Activated CD8-positive, alpha-beta memory T cell treated with anti-CD3 and anti-CD28 coated beads, Interleukin-2, amount 10 ng/mL, durations not matched to agents 7 days and 5 days (primary cell): ENCODE results near the gene SLC35B1. TPM values are rescaled to one million over a fixed set of nuclear protein-coding genes. Genes with fewer than 3 reads are reported as not detected.

ENCODE experiments used
- ATAC-seq: fragments of 150-1000 bp; cut with Tn5 transposase; one replicate; pipeline ENCODE4 v1.10.0; 2021; ENCODE audit warnings: moderate library complexity
- CTCF ChIA-PET: fragments of 350-600 bp; sonication (Branson Sonifier 250); formaldehyde crosslinking; loops from one replicate; lab custom pipeline; 2021; ENCODE audit warnings: antibody characterized with exemption; lab: Charles Lee
- DNase-seq: peaks from one replicate; pipeline ENCODE4 v3.0.0-alpha.2; 2020
- H3K27ac Mint-ChIP-seq: one replicate; pipeline ENCODE4 v1.8.0; 2021; ENCODE audit warnings: mild to moderate bottlenecking, mixed read lengths
- H3K27me3 Mint-ChIP-seq: one replicate; pipeline ENCODE4 v1.8.0; 2021; ENCODE audit warnings: mixed read lengths
- H3K36me3 Mint-ChIP-seq: one replicate; pipeline ENCODE4 v1.8.0; 2021; ENCODE audit warnings: mild to moderate bottlenecking, mixed read lengths
- H3K4me1 Mint-ChIP-seq: one replicate; pipeline ENCODE4 v1.8.0; 2021; ENCODE audit warnings: mixed read lengths
- H3K4me3 Mint-ChIP-seq: one replicate; pipeline ENCODE4 v1.8.0; 2021; ENCODE audit warnings: mild to moderate bottlenecking, moderate library complexity, mixed read lengths
- H3K9me3 Mint-ChIP-seq: one replicate; pipeline ENCODE4 v1.8.0; 2022; ENCODE audit warnings: low read depth, mixed read lengths
- total RNA-seq, 2 experiments: library from RNA; stranded (reverse); gene quantifications; one replicate each; pipeline ENCODE4 v1.2.3, GENCODE V29; 2021

The SLC35B1 gene
- total RNA-seq, 2 experiments from 2014 or later: 47.3 to 78.1 TPM

- H3K9me3 Mint-ChIP-seq: no peaks in the 10 kb centered on the region
- ATAC-seq (no peak), DNase-seq (no peak)
- peak overlapping the region; percentile 96 for H3K27ac Mint-ChIP-seq
- peaks cover 30% of the 10 kb centered on the region for H3K36me3 Mint-ChIP-seq
- CTCF ChIA-PET: interaction anchor here (0.9 to 33.6 kb wide), 24 partner anchors 9 to 387 kb away, joined by 3 to 734 read pairs (median 8); partner anchors contain the start of genes FAM117A, KAT7 and NXPH3
- H3K4me3 Mint-ChIP-seq: peak overlapping the region; percentile 89
- no peaks in the 10 kb centered on the region for H3K27me3 Mint-ChIP-seq
- peaks cover 45% of the 10 kb centered on the region for H3K4me1 Mint-ChIP-seq
Observed at GRCh38 chr17:49707246-49707607, 537 bp downstream of the SLC35B1 start.

GRCh38 chr17:49705254-49705653, 2.5 kb downstream of the SLC35B1 start:
- peaks cover 45% of the 10 kb centered on the region for H3K4me1 Mint-ChIP-seq

GRCh38 chr17:49703557-49704277, 4.0 kb downstream of the SLC35B1 start:
- peaks cover 33% of the 10 kb centered on the region for H3K36me3 Mint-ChIP-seq
- peaks cover 37% of the 10 kb centered on the region for H3K4me1 Mint-ChIP-seq
- no peak for ATAC-seq
- no peaks in the 10 kb centered on the region for H3K9me3 Mint-ChIP-seq
- CTCF ChIA-PET: interaction anchor here (0.9 to 33.6 kb wide), 9 partner anchors 8 to 295 kb away, joined by 3 to 734 read pairs (median 5); partner anchors contain the start of genes KAT7 and NXPH3
- no peak overlapping the region for H3K4me3 Mint-ChIP-seq
- no peaks in the 10 kb centered on the region for H3K27me3 Mint-ChIP-seq
- peak overlapping the region; percentile 56 for H3K27ac Mint-ChIP-seq
- DNase-seq: no peak

More at GRCh38 chr17:49705254-49705653, 2.5 kb downstream of the SLC35B1 start:
- Mint-ChIP-seq H3K27ac (peak overlapping the region; percentile 50), H3K9me3 (no peaks in the 10 kb centered on the region), H3K36me3 (peaks cover 33% of the 10 kb centered on the region), H3K4me3 (peak overlapping the region; percentile 23), H3K27me3 (no peaks in the 10 kb centered on the region)
- DNase-seq (no peak), ATAC-seq (no peak)
- CTCF ChIA-PET: interaction anchor here (2.1 to 33.6 kb wide), 3 partner anchors 9 to 149 kb away, joined by 10 to 734 read pairs (median 24); partner anchors contain the start of gene NXPH3

GRCh38 chr17:49700960-49701359, 6.8 kb downstream of the SLC35B1 start:
- H3K27ac Mint-ChIP-seq: no peak overlapping the region
- peaks cover 33% of the 10 kb centered on the region for H3K36me3 Mint-ChIP-seq
- no peaks in the 10 kb centered on the region for H3K27me3 Mint-ChIP-seq
- H3K9me3 Mint-ChIP-seq: no peaks in the 10 kb centered on the region
- peaks cover 34% of the 10 kb centered on the region for H3K4me1 Mint-ChIP-seq
- H3K4me3 Mint-ChIP-seq: no peak overlapping the region
- ATAC-seq: no peak
- DNase-seq: no peak
- CTCF ChIA-PET: interaction anchor here (1.0 to 33.6 kb wide), 4 partner anchors 28 to 296 kb away, joined by 3 to 734 read pairs (median 6); partner anchors contain the start of gene NXPH3

- H3K27ac Mint-ChIP-seq: peak overlapping the region; percentile 1
- H3K9me3 Mint-ChIP-seq: no peaks in the 10 kb centered on the region
- H3K27me3 Mint-ChIP-seq: no peaks in the 10 kb centered on the region
- no peak overlapping the region for H3K4me3 Mint-ChIP-seq
- CTCF ChIA-PET: interaction anchor here (1.2 to 33.6 kb wide), 5 partner anchors 8 to 297 kb away, joined by 3 to 734 read pairs (median 8); partner anchors contain the start of genes NXPH3 and SLC35B1
- peaks cover 29% of the 10 kb centered on the region for H3K36me3 Mint-ChIP-seq
- peaks cover 37% of the 10 kb centered on the region for H3K4me1 Mint-ChIP-seq
- no peak for ATAC-seq
- no peak for DNase-seq
Observed at GRCh38 chr17:49699966-49700575, 7.7 kb downstream of the SLC35B1 start.

GRCh38 chr17:49698005-49698404, 9.8 kb downstream of the SLC35B1 start:
- peaks cover 14% of the 10 kb centered on the region for H3K36me3 Mint-ChIP-seq
- peaks cover 33% of the 10 kb centered on the region for H3K4me1 Mint-ChIP-seq
- ATAC-seq (no peak), DNase-seq (no peak)
- H3K27ac Mint-ChIP-seq: no peak overlapping the region
- H3K4me3 Mint-ChIP-seq: no peak overlapping the region
- no peaks in the 10 kb centered on the region for H3K9me3 Mint-ChIP-seq
- CTCF ChIA-PET: interaction anchor here (1.0 to 33.6 kb wide), 4 partner anchors 10 to 153 kb away, joined by 4 to 734 read pairs (median 30); partner anchors contain the start of genes NXPH3 and SLC35B1
- no peaks in the 10 kb centered on the region for H3K27me3 Mint-ChIP-seq

GRCh38 chr17:49696233-49696761, 11.5 kb downstream of the SLC35B1 start:
- peak overlapping the region; percentile 36 for H3K4me3 Mint-ChIP-seq

GRCh38 chr17:49695698-49696232, 12.0 kb downstream of the SLC35B1 start:
- Mint-ChIP-seq H3K27ac (peak overlapping the region; percentile 83), H3K4me3 (peak overlapping the region; percentile 36), H3K4me1 (peaks cover 33% of the 10 kb centered on the region), H3K9me3 (no peaks in the 10 kb centered on the region), H3K27me3 (no peaks in the 10 kb centered on the region), H3K36me3 (peaks cover 7% of the 10 kb centered on the region)
- ATAC-seq: peak; percentile 55
- CTCF ChIA-PET: interaction anchor here (0.7 to 33.6 kb wide), 37 partner anchors 8 to 302 kb away, joined by 3 to 734 read pairs (median 4); partner anchors contain the start of genes FAM117A, NXPH3, PHB1 and SLC35B1
- DNase-seq: no peak

More at GRCh38 chr17:49696233-49696761, 11.5 kb downstream of the SLC35B1 start:
- peak; percentile 89 for ATAC-seq
- CTCF ChIA-PET: interaction anchor here (0.7 to 33.6 kb wide), 35 partner anchors 8 to 301 kb away, joined by 3 to 734 read pairs (median 5); partner anchors contain the start of genes FAM117A, NXPH3, PHB1 and SLC35B1
- Mint-ChIP-seq H3K27ac (peak overlapping the region; percentile 83), H3K36me3 (peaks cover 10% of the 10 kb centered on the region), H3K4me1 (peaks cover 33% of the 10 kb centered on the region), H3K27me3 (no peaks in the 10 kb centered on the region), H3K9me3 (no peaks in the 10 kb centered on the region)
- DNase-seq: peak; percentile 92

- DNase-seq: peak; percentile 83
- H3K27me3 Mint-ChIP-seq: no peaks in the 10 kb centered on the region
- H3K4me1 Mint-ChIP-seq: peaks cover 33% of the 10 kb centered on the region
- H3K27ac Mint-ChIP-seq: peak overlapping the region; percentile 83
- H3K4me3 Mint-ChIP-seq: no peak overlapping the region
- CTCF ChIA-PET: interaction anchor here (0.8 to 33.6 kb wide), 25 partner anchors 9 to 303 kb away, joined by 3 to 734 read pairs (median 5); partner anchors contain the start of genes NXPH3, PHB1, SLC35B1 and SPOP
- H3K36me3 Mint-ChIP-seq: peaks cover 4% of the 10 kb centered on the region
- H3K9me3 Mint-ChIP-seq: no peaks in the 10 kb centered on the region
- ATAC-seq: peak; percentile 38
Observed at GRCh38 chr17:49694847-49695697, 12.7 kb downstream of the SLC35B1 start.

GRCh38 chr17:49692751-49693150, 15.0 kb downstream of the SLC35B1 start:
- Mint-ChIP-seq H3K36me3 (peaks cover 4% of the 10 kb centered on the region), H3K4me1 (peaks cover 41% of the 10 kb centered on the region)

GRCh38 chr17:49691677-49692191, 16.0 kb downstream of the SLC35B1 start:
- Mint-ChIP-seq H3K27ac (no peak overlapping the region), H3K4me1 (peaks cover 42% of the 10 kb centered on the region), H3K4me3 (no peak overlapping the region), H3K9me3 (no peaks in the 10 kb centered on the region), H3K27me3 (no peaks in the 10 kb centered on the region), H3K36me3 (peaks cover 4% of the 10 kb centered on the region)
- CTCF ChIA-PET: interaction anchor here (0.7 to 33.6 kb wide), 4 partner anchors 121 to 185 kb away, joined by 3 to 734 read pairs (median 5); partner anchors contain the start of gene NXPH3
- ATAC-seq (no peak), DNase-seq (no peak)

More at GRCh38 chr17:49692751-49693150, 15.0 kb downstream of the SLC35B1 start:
- CTCF ChIA-PET: interaction anchor here (1.0 to 33.6 kb wide), 2 partner anchors 11 to 122 kb away, joined by 3 to 734 read pairs; partner anchors contain the start of gene NXPH3
- no peaks in the 10 kb centered on the region for H3K9me3 Mint-ChIP-seq
- H3K4me3 Mint-ChIP-seq: no peak overlapping the region
- no peak overlapping the region for H3K27ac Mint-ChIP-seq
- ATAC-seq (no peak), DNase-seq (no peak)
- no peaks in the 10 kb centered on the region for H3K27me3 Mint-ChIP-seq
